Measurements from ENCODE around the gene BBOX1. TPM values are rescaled to one million over a fixed set of nuclear protein-coding genes. Genes with fewer than 3 reads are reported as not detected.

The BBOX1 gene
- polyA plus RNA-seq, 3 donors = 51.7 to 70.7 (median 62.2) TPM

- no peak for DNase-seq (ENCODE audit: low read depth in 3 of 3, low spot score in 2 of 3)
Measured at GRCh38 chr11:27024865-27025264, 15.8 kb upstream of the BBOX1 start.

GRCh38 chr11:27025312-27025955 is 15.2 kb upstream of the BBOX1 start:
- no peak for DNase-seq (ENCODE audit: low read depth in 3 of 3, low spot score in 2 of 3)

- DNase-seq (ENCODE audit: low read depth in 3 of 3, low spot score in 2 of 3) = no peak
Measured at GRCh38 chr11:27025957-27026733, 14.5 kb upstream of the BBOX1 start.

GRCh38 chr11:27028561-27028965 is 12.1 kb upstream of the BBOX1 start:
- peak in 2 of 3 donors; percentile 50 to 56 for DNase-seq (ENCODE audit: low read depth in 3 of 3, low spot score in 2 of 3)

- no peak for DNase-seq (ENCODE audit: low read depth in 3 of 3, low spot score in 2 of 3)
Measured at GRCh38 chr11:27029966-27030365, 10.6 kb upstream of the BBOX1 start.

- DNase-seq (ENCODE audit: low read depth in 3 of 3, low spot score in 2 of 3) = no peak
Measured at GRCh38 chr11:27031754-27032153, 8.9 kb upstream of the BBOX1 start.

GRCh38 chr11:27039873-27040272 is 742 bp upstream of the BBOX1 start:
- no peak for DNase-seq (ENCODE audit: low read depth in 3 of 3, low spot score in 2 of 3)

- DNase-seq (ENCODE audit: low read depth in 3 of 3, low spot score in 2 of 3) = no peak
Measured at GRCh38 chr11:27041141-27041899, 705 bp downstream of the BBOX1 start.

- no peak for DNase-seq (ENCODE audit: low read depth in 3 of 3, low spot score in 2 of 3)
Measured at GRCh38 chr11:27046956-27047355, 6.3 kb downstream of the BBOX1 start.

- no peak for DNase-seq (ENCODE audit: low read depth in 3 of 3, low spot score in 2 of 3)
Measured at GRCh38 chr11:27052668-27053067, 12.1 kb downstream of the BBOX1 start.

- DNase-seq (ENCODE audit: low read depth in 3 of 3, low spot score in 2 of 3) = no peak
Measured at GRCh38 chr11:27055065-27055682, 14.6 kb downstream of the BBOX1 start.

GRCh38 chr11:27057091-27057780 is 16.6 kb downstream of the BBOX1 start:
- DNase-seq (ENCODE audit: low read depth in 3 of 3, low spot score in 2 of 3) = no peak

GRCh38 chr11:27058456-27058855 is 17.8 kb downstream of the BBOX1 start:
- no peak for DNase-seq (ENCODE audit: low read depth in 3 of 3, low spot score in 2 of 3)

GRCh38 chr11:27059431-27059830 is 18.8 kb downstream of the BBOX1 start:
- DNase-seq (ENCODE audit: low read depth in 3 of 3, low spot score in 2 of 3) = no peak

GRCh38 chr11:27060816-27061460 is 20.3 kb downstream of the BBOX1 start:
- no peak for DNase-seq (ENCODE audit: low read depth in 3 of 3, low spot score in 2 of 3)

- no peak for DNase-seq (ENCODE audit: low read depth in 3 of 3, low spot score in 2 of 3)
Measured at GRCh38 chr11:27061461-27061821, 20.8 kb downstream of the BBOX1 start.

GRCh38 chr11:27064086-27064485 is 23.5 kb downstream of the BBOX1 start:
- no peak for DNase-seq (ENCODE audit: low read depth in 3 of 3, low spot score in 2 of 3)

- DNase-seq (ENCODE audit: low read depth in 3 of 3, low spot score in 2 of 3) = no peak
Measured at GRCh38 chr11:27075192-27075591, 34.6 kb downstream of the BBOX1 start.

GRCh38 chr11:27075655-27076054 is 35.0 kb downstream of the BBOX1 start:
- DNase-seq (ENCODE audit: low read depth in 3 of 3, low spot score in 2 of 3) = no peak

GRCh38 chr11:27076121-27076589 is 35.5 kb downstream of the BBOX1 start:
- DNase-seq (ENCODE audit: low read depth in 3 of 3, low spot score in 2 of 3) = no peak
